A549 treated with CORT108297 at 1 μM for 4 hours (cell line): ENCODE data around the gene LINC00237. TPM values are rescaled to one million over a fixed set of nuclear protein-coding genes. Genes with fewer than 3 reads are reported as not detected.

Experiments used
- total RNA-seq: library from RNA; stranded (reverse); fragments of 200-300 nt; extraction: Qiagen RNA extraction; gene quantifications from 5 replicates; pipeline ENCODE4 v1.2.3, GENCODE V29; 2022

Gene LINC00237
- total RNA-seq = not detected in 5 replicates

DNA sequence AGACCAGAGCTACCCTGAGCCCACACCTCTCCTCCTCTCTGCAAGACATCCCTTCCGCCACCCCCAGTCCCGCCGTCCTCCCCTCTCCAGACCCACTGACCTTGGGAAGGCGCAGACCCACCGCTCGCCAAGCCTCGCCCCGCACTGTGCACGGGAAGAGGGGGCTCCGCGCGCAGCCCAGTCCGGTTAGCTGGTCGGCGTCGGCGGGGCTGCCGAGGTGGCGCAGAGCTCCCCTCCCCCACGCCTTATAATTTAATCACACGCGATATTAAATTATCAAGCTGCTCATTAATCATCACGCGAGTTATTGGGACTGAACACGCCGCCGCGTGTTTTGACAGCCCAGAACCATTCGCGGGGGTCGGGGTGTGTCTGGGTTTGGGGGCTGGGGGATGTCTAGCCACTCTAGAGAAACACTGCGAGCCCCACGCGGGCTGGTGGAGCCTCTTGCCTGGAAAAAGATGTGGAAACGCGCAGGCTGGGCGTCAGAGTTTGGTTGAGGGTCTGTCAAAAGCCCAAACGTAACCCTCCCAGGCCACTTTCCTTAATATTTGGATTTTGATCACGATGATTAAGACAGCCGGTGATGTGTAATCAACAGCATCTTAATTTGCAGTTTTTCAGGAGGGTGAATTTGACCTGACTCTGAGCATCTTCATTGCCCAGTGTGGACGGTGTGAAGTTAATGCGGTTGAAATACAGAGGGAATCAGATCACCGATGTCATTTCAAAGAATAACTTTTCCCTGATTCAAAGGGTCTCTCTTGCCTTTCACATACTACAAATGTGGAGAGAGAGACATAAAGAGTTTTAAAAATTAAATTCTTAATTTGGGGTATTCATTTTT, at the start of gene LINC00237:
Gene LINC00237 (minus strand): TSS at position 188 of the 847 bp plus-strand sequence.

DNA sequence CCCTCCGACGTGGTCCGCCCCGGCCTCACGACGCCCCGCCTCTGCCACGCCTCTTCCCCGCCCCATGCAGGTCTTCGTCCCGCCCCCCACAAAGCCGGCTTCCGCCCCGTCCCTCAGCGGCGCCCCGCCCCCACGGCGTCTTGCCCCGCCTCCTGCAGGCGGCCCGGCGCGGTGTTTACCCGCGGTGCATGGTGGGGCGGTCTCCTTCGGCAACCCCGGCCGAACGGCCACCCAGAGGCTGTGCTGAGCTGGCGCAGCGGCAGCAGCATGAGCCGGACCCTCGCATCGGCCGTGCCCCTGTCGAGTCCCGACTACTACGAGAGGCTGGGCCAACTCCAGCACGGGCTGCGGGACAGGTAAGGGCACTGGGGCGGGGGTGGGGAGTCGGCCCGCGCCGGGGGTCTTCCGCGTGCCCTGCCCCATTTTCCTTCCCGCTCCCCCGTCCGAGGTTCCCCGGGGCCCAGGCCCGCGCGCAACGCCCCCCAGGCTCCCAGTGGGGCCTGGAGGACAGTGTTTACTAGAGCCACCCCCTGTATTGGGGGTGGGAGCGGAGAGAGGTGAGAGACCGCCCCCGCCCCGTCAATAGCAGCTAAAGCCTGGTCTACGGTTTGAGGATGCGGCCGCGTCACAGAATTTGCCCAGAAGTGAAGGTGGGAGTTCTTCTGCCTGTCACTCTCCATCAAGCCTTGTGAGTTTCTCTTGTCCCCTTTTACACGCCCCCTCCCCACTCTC, 19.9 kb upstream of the LINC00237 start, which contains the start of gene KIZ:
Gene KIZ (plus strand): TSS at position 234 of the 732 bp plus-strand sequence. CDS start 34 bp downstream, at position 268.

Other genes starting within 250 kb of the LINC00237 start
- 3.7 to 6.1 TPM (median 4.7 TPM) in 5 replicates for gene KIZ, start 19.7 kb upstream of the LINC00237 start, total RNA-seq
- gene XRN2, start 197.0 kb upstream of the LINC00237 start, total RNA-seq = 89.2 to 119 TPM (median 99.0 TPM) in 5 replicates